PFSK-1 (cell line): ENCODE data around the gene TRUB2.

Experiments used
- FOXP2 ChIP-seq: optimal IDR thresholded peaks from 2 replicates; pipeline ENCODE3; 2011; ENCODE audit warnings: borderline replicate concordance, control low read depth, inconsistent platforms; ENCODE audit not compliant: insufficient read depth; ENCODE audit errors: extremely low read length, extremely low read depth
- POLR2AphosphoS5 ChIP-seq: IDR thresholded peaks from 2 replicates; pipeline ENCODE4 v1.6.1; 2012; ENCODE audit warnings: low read depth, mild to moderate bottlenecking, control low read depth, low read length, moderate library complexity
- TAF1 ChIP-seq: IDR thresholded peaks from 2 replicates; pipeline ENCODE4 v1.6.1; 2012; ENCODE audit warnings: low read length, control low read depth, borderline replicate concordance; ENCODE audit not compliant: insufficient read depth
- TF ChIP-seq, protein P1 (sequence below), 2 experiments: IDR thresholded peaks; 2 replicates each; pipeline versions ENCODE4 v1.6.1 to v1.8.0; 2011 to 2012; ENCODE audit warnings: low read depth in 2 of 2, low read length in 2 of 2, control low read depth in 1 of 2, inconsistent platforms in 1 of 2, mild to moderate bottlenecking in 1 of 2, moderate library complexity in 1 of 2; ENCODE audit not compliant: insufficient read depth in 1 of 2

GRCh38 chr9:128362774-128363173 is 40.5 kb upstream of the TRUB2 start:
- TF ChIP-seq POLR2AphosphoS5 (no peak), TAF1 (no peak), FOXP2 (no peak)
- TF ChIP-seq, protein P1, sequence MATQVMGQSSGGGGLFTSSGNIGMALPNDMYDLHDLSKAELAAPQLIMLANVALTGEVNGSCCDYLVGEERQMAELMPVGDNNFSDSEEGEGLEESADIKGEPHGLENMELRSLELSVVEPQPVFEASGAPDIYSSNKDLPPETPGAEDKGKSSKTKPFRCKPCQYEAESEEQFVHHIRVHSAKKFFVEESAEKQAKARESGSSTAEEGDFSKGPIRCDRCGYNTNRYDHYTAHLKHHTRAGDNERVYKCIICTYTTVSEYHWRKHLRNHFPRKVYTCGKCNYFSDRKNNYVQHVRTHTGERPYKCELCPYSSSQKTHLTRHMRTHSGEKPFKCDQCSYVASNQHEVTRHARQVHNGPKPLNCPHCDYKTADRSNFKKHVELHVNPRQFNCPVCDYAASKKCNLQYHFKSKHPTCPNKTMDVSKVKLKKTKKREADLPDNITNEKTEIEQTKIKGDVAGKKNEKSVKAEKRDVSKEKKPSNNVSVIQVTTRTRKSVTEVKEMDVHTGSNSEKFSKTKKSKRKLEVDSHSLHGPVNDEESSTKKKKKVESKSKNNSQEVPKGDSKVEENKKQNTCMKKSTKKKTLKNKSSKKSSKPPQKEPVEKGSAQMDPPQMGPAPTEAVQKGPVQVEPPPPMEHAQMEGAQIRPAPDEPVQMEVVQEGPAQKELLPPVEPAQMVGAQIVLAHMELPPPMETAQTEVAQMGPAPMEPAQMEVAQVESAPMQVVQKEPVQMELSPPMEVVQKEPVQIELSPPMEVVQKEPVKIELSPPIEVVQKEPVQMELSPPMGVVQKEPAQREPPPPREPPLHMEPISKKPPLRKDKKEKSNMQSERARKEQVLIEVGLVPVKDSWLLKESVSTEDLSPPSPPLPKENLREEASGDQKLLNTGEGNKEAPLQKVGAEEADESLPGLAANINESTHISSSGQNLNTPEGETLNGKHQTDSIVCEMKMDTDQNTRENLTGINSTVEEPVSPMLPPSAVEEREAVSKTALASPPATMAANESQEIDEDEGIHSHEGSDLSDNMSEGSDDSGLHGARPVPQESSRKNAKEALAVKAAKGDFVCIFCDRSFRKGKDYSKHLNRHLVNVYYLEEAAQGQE (IDR thresholded peaks at IDR 0.05; ENCODE audit: insufficient read depth in 1 of 2, low read depth in 2 of 2, low read length in 2 of 2) = no peak
